GM12891 (cell line): ENCODE results near the gene PTPRG.

Source experiments
- PAX5 ChIP-seq: IDR thresholded peaks from 2 replicates; pipeline ENCODE4 v1.6.1; 2011; ENCODE audit warnings: low read length, moderate library complexity, mild to moderate bottlenecking; ENCODE audit not compliant: insufficient read depth, severe bottlenecking
- POLR2A ChIP-seq: IDR thresholded peaks from 2 replicates; pipeline ENCODE4 v1.6.1; 2011; ENCODE audit warnings: low read depth, low read length, control low read depth
- POLR2AphosphoS5 ChIP-seq: IDR thresholded peaks from 2 replicates; pipeline ENCODE4 v1.6.1; 2011; ENCODE audit warnings: low read depth, low read length, control low read depth
- SPI1 ChIP-seq: IDR thresholded peaks from 2 replicates; pipeline ENCODE4 v1.6.1; 2011; ENCODE audit warnings: low read depth, low read length, control low read depth
- TAF1 ChIP-seq: IDR thresholded peaks from 2 replicates; pipeline ENCODE4 v1.6.1; 2011; ENCODE audit warnings: low read depth, low read length, control low read depth

GRCh38 chr3:61932499-61932898 lies 371.1 kb downstream of the PTPRG start:
- no peak for TF ChIP-seq PAX5
- TF ChIP-seq SPI1: no peak
- TF ChIP-seq TAF1: no peak
- no peak for TF ChIP-seq POLR2A
- no peak for TF ChIP-seq POLR2AphosphoS5
